ENCODE results near the gene TMEM61.

DNA sequence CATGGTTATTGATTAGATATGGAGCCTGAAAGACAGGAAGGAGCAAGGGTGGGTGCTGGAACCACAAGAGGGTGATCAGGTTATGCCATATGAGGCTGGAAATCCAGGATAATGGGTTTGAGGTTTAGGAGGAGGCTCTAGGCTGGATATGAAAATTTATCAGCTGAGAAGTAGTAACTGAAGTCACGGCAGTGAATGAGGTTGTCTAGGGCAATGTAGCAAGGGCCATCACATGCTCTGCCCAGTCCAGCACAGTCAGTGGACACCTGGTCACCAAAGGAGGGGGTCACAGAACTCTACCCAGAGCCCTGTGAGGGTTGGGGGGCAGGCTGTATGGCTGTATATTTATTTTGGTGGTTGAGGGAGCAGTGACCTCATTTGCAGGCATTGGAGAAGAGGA lies 10.5 kb upstream of the TMEM61 start:
- TF ChIP-seq, protein P1, sequence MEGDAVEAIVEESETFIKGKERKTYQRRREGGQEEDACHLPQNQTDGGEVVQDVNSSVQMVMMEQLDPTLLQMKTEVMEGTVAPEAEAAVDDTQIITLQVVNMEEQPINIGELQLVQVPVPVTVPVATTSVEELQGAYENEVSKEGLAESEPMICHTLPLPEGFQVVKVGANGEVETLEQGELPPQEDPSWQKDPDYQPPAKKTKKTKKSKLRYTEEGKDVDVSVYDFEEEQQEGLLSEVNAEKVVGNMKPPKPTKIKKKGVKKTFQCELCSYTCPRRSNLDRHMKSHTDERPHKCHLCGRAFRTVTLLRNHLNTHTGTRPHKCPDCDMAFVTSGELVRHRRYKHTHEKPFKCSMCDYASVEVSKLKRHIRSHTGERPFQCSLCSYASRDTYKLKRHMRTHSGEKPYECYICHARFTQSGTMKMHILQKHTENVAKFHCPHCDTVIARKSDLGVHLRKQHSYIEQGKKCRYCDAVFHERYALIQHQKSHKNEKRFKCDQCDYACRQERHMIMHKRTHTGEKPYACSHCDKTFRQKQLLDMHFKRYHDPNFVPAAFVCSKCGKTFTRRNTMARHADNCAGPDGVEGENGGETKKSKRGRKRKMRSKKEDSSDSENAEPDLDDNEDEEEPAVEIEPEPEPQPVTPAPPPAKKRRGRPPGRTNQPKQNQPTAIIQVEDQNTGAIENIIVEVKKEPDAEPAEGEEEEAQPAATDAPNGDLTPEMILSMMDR (IDR thresholded peaks at IDR 0.05; ENCODE audit: control extremely low read depth in 1 of 3, insufficient read depth in 1 of 3, low read depth in 1 of 3, low read length in 3 of 3): no peak
- no peak for TF ChIP-seq CEBPB (IDR thresholded peaks at IDR 0.05; ENCODE audit: low read depth, low read length)
- TF ChIP-seq POLR2AphosphoS5 (IDR thresholded peaks at IDR 0.05; ENCODE audit: low read depth, low read length): no peak
- TF ChIP-seq TAF1 (IDR thresholded peaks at IDR 0.05; ENCODE audit: low read depth, low read length): no peak
- TF ChIP-seq BACH1 (IDR thresholded peaks at IDR 0.05; ENCODE audit: low read length): no peak
- no peak for TF ChIP-seq SIX5 (IDR thresholded peaks at IDR 0.05; ENCODE audit: low read depth, low read length)
- TF ChIP-seq FOSL1 (IDR thresholded peaks at IDR 0.05; ENCODE audit: insufficient read depth, low read depth, low read length): no peak
- TF ChIP-seq, protein P2, sequence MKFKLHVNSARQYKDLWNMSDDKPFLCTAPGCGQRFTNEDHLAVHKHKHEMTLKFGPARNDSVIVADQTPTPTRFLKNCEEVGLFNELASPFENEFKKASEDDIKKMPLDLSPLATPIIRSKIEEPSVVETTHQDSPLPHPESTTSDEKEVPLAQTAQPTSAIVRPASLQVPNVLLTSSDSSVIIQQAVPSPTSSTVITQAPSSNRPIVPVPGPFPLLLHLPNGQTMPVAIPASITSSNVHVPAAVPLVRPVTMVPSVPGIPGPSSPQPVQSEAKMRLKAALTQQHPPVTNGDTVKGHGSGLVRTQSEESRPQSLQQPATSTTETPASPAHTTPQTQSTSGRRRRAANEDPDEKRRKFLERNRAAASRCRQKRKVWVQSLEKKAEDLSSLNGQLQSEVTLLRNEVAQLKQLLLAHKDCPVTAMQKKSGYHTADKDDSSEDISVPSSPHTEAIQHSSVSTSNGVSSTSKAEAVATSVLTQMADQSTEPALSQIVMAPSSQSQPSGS (IDR thresholded peaks at IDR 0.05; ENCODE audit: low read length): no peak
- no peak for TF ChIP-seq POLR2A (IDR thresholded peaks at IDR 0.05; ENCODE audit: control extremely low read depth in 1 of 2, low read depth in 2 of 2, low read length in 2 of 2)
- TF ChIP-seq, protein P3, sequence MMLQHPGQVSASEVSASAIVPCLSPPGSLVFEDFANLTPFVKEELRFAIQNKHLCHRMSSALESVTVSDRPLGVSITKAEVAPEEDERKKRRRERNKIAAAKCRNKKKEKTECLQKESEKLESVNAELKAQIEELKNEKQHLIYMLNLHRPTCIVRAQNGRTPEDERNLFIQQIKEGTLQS (IDR thresholded peaks at IDR 0.05; ENCODE audit: insufficient read depth, low read depth, low read length): no peak
- no peak for TF ChIP-seq ZNF274 (IDR thresholded peaks at IDR 0.05; ENCODE audit: borderline replicate concordance, extremely low read depth, low read length)
- no peak for TF ChIP-seq EP300 (IDR thresholded peaks at IDR 0.05; ENCODE audit: borderline replicate concordance in 1 of 2, low read depth in 2 of 2, low read length in 2 of 2)
- TF ChIP-seq PHF8 (conservative IDR thresholded peaks at IDR 0.05; ENCODE audit: low read depth, low read length): no peak

All from H1 (cell line).